ENCODE measurements around the gene HOOK1.
"Not testable (repeated sequence)": the region's sequence is repeated elsewhere in the genome, so short reads cannot be mapped to it uniquely, and the experiment has no call there.

HOOK1 gene

DNA sequence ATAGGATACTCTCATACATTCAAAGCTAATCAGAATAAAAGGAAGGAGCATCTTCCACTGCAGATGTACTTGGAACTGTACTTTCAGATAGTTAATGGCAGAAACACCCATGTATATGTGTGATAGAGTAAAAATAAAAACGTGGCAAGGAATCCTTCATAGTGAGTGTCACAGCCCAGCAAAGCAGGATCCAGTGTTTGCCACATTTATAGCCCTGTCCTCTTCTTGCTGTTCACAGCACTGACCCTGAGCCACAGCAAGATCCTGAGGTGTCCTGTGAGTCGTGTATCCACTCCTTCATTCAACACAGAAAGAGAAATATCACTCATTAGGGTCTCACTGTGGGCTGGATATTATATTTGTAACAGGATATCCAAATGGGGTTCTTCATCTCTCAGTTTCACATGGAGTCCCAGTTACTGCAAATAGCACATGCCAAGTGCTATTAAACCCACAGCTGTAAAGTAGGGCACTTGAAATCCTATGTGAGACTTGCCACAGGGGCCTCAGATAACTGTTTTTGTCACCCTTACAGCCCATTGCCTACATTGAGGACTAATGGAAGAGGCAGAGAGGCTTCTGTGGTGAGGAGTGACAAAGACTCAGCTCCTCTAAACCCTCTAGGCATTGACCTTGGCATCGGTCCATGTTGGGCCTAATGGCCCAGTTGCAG, 70.5 kb downstream of the HOOK1 start:
- no peak for DNase-seq (ENCODE audit: low spot score)

- no peak for DNase-seq (ENCODE audit: low spot score)
These were observed 78.4 kb downstream of the HOOK1 start for GRCh38 chr1:59892841-59893811.

- no peak for DNase-seq (ENCODE audit: low spot score)
These were observed 82.4 kb downstream of the HOOK1 start for GRCh38 chr1:59897165-59897564.

DNA sequence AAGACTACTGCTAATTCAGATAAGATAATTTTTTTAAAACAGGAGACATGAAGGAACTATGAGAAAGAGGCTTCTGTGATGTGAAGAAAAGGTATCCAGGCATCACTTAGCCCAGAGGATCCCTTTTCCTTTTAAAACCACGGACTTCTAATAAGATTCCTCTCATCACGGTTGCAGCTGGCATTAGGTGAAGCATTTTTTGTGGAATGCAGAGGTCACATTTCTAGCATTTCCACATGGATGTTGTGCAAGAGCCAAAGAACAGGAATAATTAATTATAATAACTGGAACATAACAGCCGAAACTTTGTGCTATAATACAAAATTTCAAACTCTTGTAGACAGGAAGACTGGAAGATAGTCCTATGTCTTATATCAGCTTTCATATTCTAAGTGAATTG, 84.2 kb downstream of the HOOK1 start:
- no peak for DNase-seq (ENCODE audit: low spot score)

- no peak for DNase-seq (ENCODE audit: low spot score)
These were observed 85.9 kb downstream of the HOOK1 start for GRCh38 chr1:59900640-59901039.

- no peak for DNase-seq (ENCODE audit: low spot score)
These were observed 87.1 kb downstream of the HOOK1 start for GRCh38 chr1:59901770-59902388.

GRCh38 chr1:59903141-59903754, 88.5 kb downstream of the HOOK1 start:
- peak; percentile 5 for DNase-seq (ENCODE audit: low spot score)

DNA sequence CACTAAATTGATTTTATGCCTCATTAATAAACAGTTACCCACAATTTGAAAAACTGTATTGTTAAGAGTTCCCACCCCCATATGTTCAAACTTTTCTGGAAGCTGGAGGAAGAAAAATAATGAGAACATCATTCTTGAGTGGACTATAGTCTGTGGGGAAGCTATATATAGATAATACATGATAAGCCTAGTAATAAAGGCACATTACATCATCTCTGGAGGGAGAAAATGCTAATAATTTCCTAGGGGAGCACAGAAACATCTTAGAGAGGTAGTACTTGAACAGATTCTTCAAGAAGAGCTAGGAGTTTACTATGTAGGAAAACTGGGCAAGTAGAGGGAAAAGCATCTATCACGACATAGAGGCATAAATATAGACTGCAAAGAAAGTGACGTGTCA, 92.2 kb downstream of the HOOK1 start:
- no peak for DNase-seq (ENCODE audit: low spot score)

GRCh38 chr1:59908084-59908483, 93.3 kb downstream of the HOOK1 start:
- DNase-seq (ENCODE audit: low spot score): no peak

DNA sequence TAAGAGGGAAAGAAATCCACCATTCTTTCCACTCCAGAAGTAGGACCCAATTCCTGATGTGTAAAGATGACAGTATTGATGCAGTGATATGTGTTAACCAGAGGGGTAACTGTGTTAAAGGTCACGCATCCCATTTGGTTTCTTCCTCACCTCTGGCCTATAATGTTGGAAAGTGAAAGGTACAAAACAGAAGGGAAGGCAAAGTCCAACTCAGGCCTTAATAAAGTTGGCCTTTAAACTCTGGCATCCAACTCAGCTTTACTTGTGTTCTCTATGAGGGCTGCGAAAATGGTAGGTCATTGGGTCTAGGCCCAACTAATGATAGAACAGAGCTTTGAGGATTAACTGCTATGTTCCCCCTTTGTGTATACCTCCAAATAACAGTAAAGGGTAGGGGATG, 93.9 kb downstream of the HOOK1 start:
- DNase-seq (ENCODE audit: low spot score): no peak

- DNase-seq (ENCODE audit: low spot score): not testable (repeated sequence)
These were observed 100.1 kb downstream of the HOOK1 start for GRCh38 chr1:59914791-59915286.

GRCh38 chr1:59915516-59915915, 100.8 kb downstream of the HOOK1 start:
- no peak for DNase-seq (ENCODE audit: low spot score)

DNA sequence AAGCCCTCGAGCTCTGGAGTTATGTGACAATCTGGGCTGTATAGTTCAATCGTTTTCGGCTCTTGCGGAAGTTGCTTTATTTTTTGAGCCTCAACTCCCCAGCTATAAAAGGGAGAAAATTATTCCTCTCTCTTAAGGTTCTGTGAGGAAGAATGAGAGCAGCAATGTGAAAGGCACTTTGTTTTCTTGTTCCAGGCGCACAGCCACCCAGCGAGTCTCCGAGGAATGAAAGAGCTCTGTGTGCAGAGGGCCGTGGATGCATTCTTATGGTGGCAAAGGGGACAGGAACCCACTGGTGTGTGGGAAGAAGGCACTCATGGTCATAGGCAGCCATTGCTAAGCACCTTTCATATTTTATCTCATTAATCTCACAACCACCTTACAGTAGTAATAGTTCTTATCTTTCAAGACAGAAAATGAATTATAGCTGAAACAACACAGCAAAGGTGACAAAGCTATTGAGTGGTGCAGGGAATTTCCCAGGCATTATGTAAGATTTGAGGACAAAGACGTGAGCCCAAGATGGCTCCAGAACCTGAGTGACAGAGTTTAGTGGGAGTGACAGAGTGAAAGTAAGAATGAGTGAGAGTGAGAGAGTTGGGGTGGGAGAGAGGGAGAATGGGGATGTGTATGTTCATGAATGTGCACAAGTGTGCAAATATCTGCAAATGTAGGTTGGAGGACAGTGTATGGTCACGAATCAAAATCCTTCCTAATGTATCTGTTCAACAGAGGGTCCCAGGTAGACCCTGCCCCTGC, 102.5 kb downstream of the HOOK1 start:
- DNase-seq (ENCODE audit: low spot score): no peak

GRCh38 chr1:59917785-59918180, 103.0 kb downstream of the HOOK1 start:
- DNase-seq (ENCODE audit: low spot score): no peak

GRCh38 chr1:59919746-59920145, 105.0 kb downstream of the HOOK1 start:
- no peak for DNase-seq (ENCODE audit: low spot score)

- not testable (repeated sequence) for DNase-seq (ENCODE audit: low spot score)
These were observed 106.6 kb downstream of the HOOK1 start for GRCh38 chr1:59921258-59921899.

DNA sequence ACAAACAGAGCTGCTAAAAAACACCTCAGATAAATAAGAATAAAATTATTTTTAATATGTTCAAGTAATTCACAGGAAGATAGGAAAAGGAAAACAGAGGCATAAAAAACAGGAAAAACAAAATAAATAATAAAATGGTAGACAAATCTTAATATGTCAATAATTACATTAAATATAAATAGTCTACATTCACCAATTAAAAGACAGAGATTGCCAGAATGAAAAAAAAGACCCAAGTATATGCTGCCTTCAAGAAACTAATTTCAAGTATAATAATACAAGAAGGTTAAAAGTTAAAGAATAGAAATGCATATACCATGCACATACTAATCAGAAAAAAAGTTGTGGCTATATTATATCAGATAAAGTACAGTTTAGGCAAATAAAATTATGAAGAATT, 109.9 kb downstream of the HOOK1 start:
- DNase-seq (ENCODE audit: low spot score): no peak
